GM18505 (cell line): Measurements from ENCODE around the gene AKR1B1.

ENCODE experiments used
- ATAC-seq: cut with Tn5 transposase; IDR thresholded peaks from one replicate; pipeline ENCODE4 v1.9.1; 2021; ENCODE audit not compliant: unreplicated experiment
- POLR2A ChIP-seq: IDR thresholded peaks from 4 replicates; pipeline ENCODE4 v1.6.1; 2011; ENCODE audit warnings: borderline replicate concordance; ENCODE audit not compliant: insufficient read depth, insufficient read length; ENCODE audit errors: extremely low read depth

The AKR1B1 gene

GRCh38 chr7:134478707-134479106, 19.8 kb upstream of the AKR1B1 start:
- no peak for TF ChIP-seq POLR2A
- no peak for ATAC-seq

- no peak for TF ChIP-seq POLR2A
- ATAC-seq = no peak
Measured at GRCh38 chr7:134477954-134478353, 19.1 kb upstream of the AKR1B1 start.

- no peak for TF ChIP-seq POLR2A
- ATAC-seq = no peak
Measured at GRCh38 chr7:134476044-134476443, 17.1 kb upstream of the AKR1B1 start.

- TF ChIP-seq POLR2A = no peak
Measured at GRCh38 chr7:134474828-134475227, 15.9 kb upstream of the AKR1B1 start.

GRCh38 chr7:134473861-134474291, 15.0 kb upstream of the AKR1B1 start:
- TF ChIP-seq POLR2A = no peak
- ATAC-seq = no peak

More at GRCh38 chr7:134474828-134475227, 15.9 kb upstream of the AKR1B1 start:
- ATAC-seq = no peak

GRCh38 chr7:134472572-134473244, 13.8 kb upstream of the AKR1B1 start:
- TF ChIP-seq POLR2A = no peak
- ATAC-seq = no peak

- ATAC-seq = no peak
Measured at GRCh38 chr7:134470864-134471263, 12.0 kb upstream of the AKR1B1 start.

GRCh38 chr7:134469622-134470021, 10.7 kb upstream of the AKR1B1 start:
- TF ChIP-seq POLR2A = no peak
- no peak for ATAC-seq

More at GRCh38 chr7:134470864-134471263, 12.0 kb upstream of the AKR1B1 start:
- no peak for TF ChIP-seq POLR2A

GRCh38 chr7:134468475-134468874, 9.6 kb upstream of the AKR1B1 start:
- no peak for TF ChIP-seq POLR2A
- ATAC-seq = no peak

GRCh38 chr7:134468054-134468453, 9.2 kb upstream of the AKR1B1 start:
- ATAC-seq = no peak
- no peak for TF ChIP-seq POLR2A

- ATAC-seq = no peak
- TF ChIP-seq POLR2A = no peak
Measured at GRCh38 chr7:134465491-134465890, 6.6 kb upstream of the AKR1B1 start.

- ATAC-seq = no peak
- no peak for TF ChIP-seq POLR2A
Measured at GRCh38 chr7:134464496-134464895, 5.6 kb upstream of the AKR1B1 start.

GRCh38 chr7:134463751-134464150, 4.9 kb upstream of the AKR1B1 start:
- ATAC-seq = no peak
- no peak for TF ChIP-seq POLR2A

- ATAC-seq = no peak
Measured at GRCh38 chr7:134462337-134462925, 3.5 kb upstream of the AKR1B1 start.

GRCh38 chr7:134461916-134462315, 3.0 kb upstream of the AKR1B1 start:
- TF ChIP-seq POLR2A = no peak
- no peak for ATAC-seq

More at GRCh38 chr7:134462337-134462925, 3.5 kb upstream of the AKR1B1 start:
- TF ChIP-seq POLR2A = no peak

- TF ChIP-seq POLR2A = no peak
- ATAC-seq = no peak
Measured at GRCh38 chr7:134459981-134460380, 1.1 kb upstream of the AKR1B1 start.
